GM23248 (cell line): ENCODE measurements around the gene LIMK1. TPM values are rescaled to one million over a fixed set of nuclear protein-coding genes. Genes with fewer than 3 reads are reported as not detected.

Experiments used
- DNase-seq: peaks from one replicate; pipeline ENCODE4 v3.0.0-alpha.2; 2015
- H2AFZ ChIP-seq: fragments of 200-600 bp; sonication (generic); 2 replicates; pipeline ENCODE4 v1.6.1; 2016; ENCODE audit warnings: antibody characterized with exemption
- H3F3A ChIP-seq: fragments of 200-600 bp; sonication (generic); 2 replicates; pipeline ENCODE4 v1.6.1; 2016; ENCODE audit warnings: mild to moderate bottlenecking, antibody characterized with exemption, mixed run types; ENCODE audit not compliant: insufficient read depth
- H3K27ac ChIP-seq: fragments of 200-600 bp; sonication (generic); 2 replicates; pipeline ENCODE4 v1.5.1; 2016; ENCODE audit warnings: mild to moderate bottlenecking
- H3K27me3 ChIP-seq: fragments of 200-600 bp; sonication (generic); replicated peaks from 2 replicates; pipeline ENCODE4 v1.6.1; 2016; ENCODE audit warnings: mild to moderate bottlenecking; ENCODE audit not compliant: insufficient read depth
- H3K36me3 ChIP-seq: fragments of 200-600 bp; sonication (generic); 2 replicates; pipeline ENCODE4 v1.6.1; 2016; ENCODE audit warnings: low read depth, mild to moderate bottlenecking
- H3K4me1 ChIP-seq: fragments of 200-600 bp; sonication (generic); 2 replicates; pipeline ENCODE4 v1.6.1; 2016; ENCODE audit warnings: mild to moderate bottlenecking; ENCODE audit not compliant: insufficient read depth
- H3K4me2 ChIP-seq: fragments of 200-600 bp; sonication (generic); one replicate; pipeline ENCODE4 v1.6.1; 2016; ENCODE audit warnings: mild to moderate bottlenecking; ENCODE audit not compliant: unreplicated experiment
- H3K4me3 ChIP-seq: fragments of 200-600 bp; sonication (generic); 2 replicates; pipeline ENCODE4 v1.5.1; 2016; ENCODE audit warnings: mild to moderate bottlenecking
- H3K79me2 ChIP-seq: fragments of 200-600 bp; sonication (generic); 2 replicates; pipeline ENCODE4 v1.6.1; 2016; ENCODE audit warnings: mild to moderate bottlenecking; ENCODE audit not compliant: insufficient read depth
- H3K9ac ChIP-seq: fragments of 200-600 bp; sonication (generic); 2 replicates; pipeline ENCODE4 v1.6.1; 2016; ENCODE audit warnings: mild to moderate bottlenecking
- H3K9me2 ChIP-seq: fragments of 200-600 bp; sonication (generic); 2 replicates; pipeline ENCODE4 v1.6.1; 2016; ENCODE audit warnings: mixed run types, mild to moderate bottlenecking, moderate library complexity; ENCODE audit not compliant: insufficient read depth
- H3K9me3 ChIP-seq: fragments of 200-600 bp; sonication (generic); one replicate; pipeline ENCODE4 v1.6.1; 2017; ENCODE audit warnings: low read depth
- H4K20me1 ChIP-seq: fragments of 200-600 bp; sonication (generic); 2 replicates; pipeline ENCODE4 v1.6.0; 2016; ENCODE audit not compliant: insufficient read depth
- EZH2 ChIP-seq: fragments of 200-600 bp; sonication (generic); IDR thresholded peaks from 2 replicates; pipeline ENCODE4 v1.6.1; 2018; ENCODE audit warnings: antibody characterized with exemption, mild to moderate bottlenecking; ENCODE audit not compliant: insufficient read depth, poor library complexity, severe bottlenecking
- EZH2phosphoT487 ChIP-seq: fragments of 200-600 bp; sonication (generic); IDR thresholded peaks from 2 replicates; pipeline ENCODE4 v1.6.1; 2018; ENCODE audit warnings: antibody characterized with exemption, moderate library complexity, mild to moderate bottlenecking, low read depth; ENCODE audit not compliant: insufficient read depth
- WGBS, 2 experiments: methylation state at CpG; one replicate each; pipeline ENCODE4 v1.1.6; 2015 to 2017; ENCODE audit warnings: low lambda C conversion rate in 2 of 2, low coverage in 1 of 2; ENCODE audit errors: missing lambda C conversion rate in 2 of 2; 5-methylcytosine and 5-hydroxymethylcytosine counted together
- in situ Hi-C: fragments of 300-500 bp; cut with MboI; formaldehyde crosslinking; loops from 2 replicates; pipeline ENCODE4 v1.15.0; 2020
- polyA plus RNA-seq: library from polyadenylated mRNA; unstranded; fragments of >200 nt; fragmentation: Nextera tagmentation; extraction: Ambion mirVana; gene quantifications from 2 replicates; pipeline ENCODE4 v1.2.1, GENCODE V29; 2016
- total RNA-seq: library from RNA; depleted of rRNA; stranded (reverse); fragments of >200 nt; shearing (Covaris generic); gene quantifications from 2 replicates; pipeline ENCODE4 v1.2.3, GENCODE V29; 2014

The LIMK1 gene
- total and polyA plus RNA-seq, 2 experiments from 2014 or later: 3.9 to 37.3 TPM

GRCh38 chr7:74129887-74130286 is 46.3 kb downstream of the LIMK1 start:
- Histone ChIP-seq H3K4me1 (0 out of 2 replicates have a peak, but pooled peaks cover 4% of the 10 kb centered on the region), H3F3A (no peaks in the 10 kb centered on the region), H4K20me1 (no peaks in the 10 kb centered on the region), H2AFZ (no peak overlapping the region), H3K9me2 (no peaks in the 10 kb centered on the region), H3K4me3 (no peak overlapping the region), H3K79me2 (no peaks in the 10 kb centered on the region), H3K4me2 (no peak overlapping the region), H3K27ac (no peak overlapping the region), H3K27me3 (no peaks in the 10 kb centered on the region), H3K36me3 (no peaks in the 10 kb centered on the region), H3K9ac (no peak overlapping the region), H3K9me3 (no peaks in the 10 kb centered on the region)
- no peak for DNase-seq
- TF ChIP-seq EZH2: no peak
- TF ChIP-seq EZH2phosphoT487: no peak
- 35 to 38% methylated on average over 2 of the region's 2 CpGs for WGBS, 2 experiments
- in situ Hi-C loops: no loop called here

DNA sequence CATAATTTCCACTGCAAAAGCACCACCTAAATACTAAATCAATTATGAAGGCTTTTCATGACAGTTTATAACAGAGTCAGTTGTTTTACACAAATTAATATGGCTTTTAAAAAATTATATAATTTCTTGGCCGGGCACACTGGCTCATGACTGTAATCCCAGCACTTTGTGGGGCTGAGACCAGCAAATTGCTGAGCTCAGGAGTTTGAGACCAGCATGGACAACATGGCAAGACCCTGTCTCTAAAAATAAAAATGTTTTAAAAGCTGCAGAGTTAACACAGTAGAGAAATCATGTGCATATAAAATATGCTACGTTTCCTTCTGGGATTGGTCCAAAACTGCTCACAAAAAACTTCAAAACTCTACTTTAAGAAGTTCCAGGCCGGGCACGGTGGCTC is 46.9 kb downstream of the LIMK1 start:
- in situ Hi-C loops: no loop called here
- Histone ChIP-seq H3K27me3 (no peaks in the 10 kb centered on the region), H3K9me2 (no peaks in the 10 kb centered on the region), H3K9me3 (no peaks in the 10 kb centered on the region), H2AFZ (no peak overlapping the region), H3K27ac (no peak overlapping the region), H3K4me3 (no peak overlapping the region), H3K36me3 (no peaks in the 10 kb centered on the region), H4K20me1 (no peaks in the 10 kb centered on the region), H3K79me2 (no peaks in the 10 kb centered on the region), H3K9ac (no peak overlapping the region), H3K4me1 (0 out of 2 replicates have a peak, but pooled peaks cover 4% of the 10 kb centered on the region), H3K4me2 (no peak overlapping the region), H3F3A (no peaks in the 10 kb centered on the region)
- TF ChIP-seq EZH2: no peak
- no peak for TF ChIP-seq EZH2phosphoT487
- no peak for DNase-seq
- 41 to 46% methylated on average over 4 of the region's 4 CpGs for whole genome bisulfite sequencing, 2 experiments

- H3K36me3 ChIP-seq: no peaks in the 10 kb centered on the region
- no peaks in the 10 kb centered on the region for H3K79me2 ChIP-seq
- H3F3A ChIP-seq: no peaks in the 10 kb centered on the region
- H3K9me2 ChIP-seq: no peaks in the 10 kb centered on the region
- H3K27ac ChIP-seq: no peak overlapping the region
- H3K9me3 ChIP-seq: no peaks in the 10 kb centered on the region
- no peak overlapping the region for H3K4me2 ChIP-seq
- 60 to 61% methylated on average over 8 of the region's 8 CpGs for WGBS, 2 experiments
- in situ Hi-C loops: no loop called here
- H3K27me3 ChIP-seq: no peaks in the 10 kb centered on the region
- TF ChIP-seq EZH2phosphoT487: no peak
- TF ChIP-seq EZH2: no peak
- no peak overlapping the region for H3K4me3 ChIP-seq
- 0 out of 2 replicates have a peak, but pooled peaks cover 4% of the 10 kb centered on the region for H3K4me1 ChIP-seq
- no peaks in the 10 kb centered on the region for H4K20me1 ChIP-seq
- no peak overlapping the region for H2AFZ ChIP-seq
- no peak overlapping the region for H3K9ac ChIP-seq
- peak; percentile 52 for DNase-seq
Measured at GRCh38 chr7:74134117-74134620, 50.6 kb downstream of the LIMK1 start.

GRCh38 chr7:74138334-74138867 is 54.8 kb downstream of the LIMK1 start:
- no peak overlapping the region for H3K9ac ChIP-seq
- H4K20me1 ChIP-seq: no peaks in the 10 kb centered on the region
- H3K4me3 ChIP-seq: no peak overlapping the region
- H3K9me3 ChIP-seq: no peaks in the 10 kb centered on the region
- no peaks in the 10 kb centered on the region for H3K36me3 ChIP-seq
- TF ChIP-seq EZH2phosphoT487 (no peak), EZH2 (no peak)
- H3K79me2 ChIP-seq: no peaks in the 10 kb centered on the region
- no peak overlapping the region for H3K27ac ChIP-seq
- in situ Hi-C loops: no loop called here
- no peaks in the 10 kb centered on the region for H3K27me3 ChIP-seq
- no peak overlapping the region for H3K4me2 ChIP-seq
- 94 to 97% methylated on average over 8 to 12 of the region's 12 CpGs for WGBS, 2 experiments
- H2AFZ ChIP-seq: no peak overlapping the region
- no peaks in the 10 kb centered on the region for H3K9me2 ChIP-seq
- no peaks in the 10 kb centered on the region for H3F3A ChIP-seq
- 0 out of 2 replicates have a peak, but pooled peaks cover 10% of the 10 kb centered on the region for H3K4me1 ChIP-seq
- DNase-seq: no peak
